T-helper 17 cell (primary cell): ENCODE data around the gene P3H3. TPM values are rescaled to one million over a fixed set of nuclear protein-coding genes. Genes with fewer than 3 reads are reported as not detected.

Experiments
- ATAC-seq: fragments of 150-1000 bp; cut with Tn5 transposase; 2 replicates; pipeline ENCODE4 v1.10.0; 2021; ENCODE audit warnings: mild to moderate bottlenecking, moderate library complexity
- DNase-seq, 3 donors: peaks; one replicate each; pipeline versions ENCODE4 v3.0.0 to v3.0.0-alpha.2; 2020 to 2021
- H3K9me3 ChIP-seq: one replicate; pipeline ENCODE4 v1.7.0; 2013; ENCODE audit warnings: low read length, mild to moderate bottlenecking; ENCODE audit not compliant: control insufficient read depth, poor library complexity, severe bottlenecking
- H3K27ac Mint-ChIP-seq: one replicate; pipeline ENCODE4 v1.8.0; 2022; ENCODE audit warnings: mild to moderate bottlenecking, moderate library complexity, mixed read lengths
- H3K27me3 Mint-ChIP-seq: one replicate; pipeline ENCODE4 v1.8.0; 2022; ENCODE audit warnings: mixed read lengths
- H3K36me3 Mint-ChIP-seq: one replicate; pipeline ENCODE4 v1.8.0; 2022; ENCODE audit warnings: low read depth, mixed read lengths
- H3K4me1 Mint-ChIP-seq: one replicate; pipeline ENCODE4 v1.8.0; 2022; ENCODE audit warnings: mild to moderate bottlenecking, mixed read lengths
- H3K4me3 Mint-ChIP-seq: one replicate; pipeline ENCODE4 v1.8.0; 2022; ENCODE audit warnings: mild to moderate bottlenecking, moderate library complexity, mixed read lengths
- total RNA-seq, 4 donors: library from RNA in 2 of 4; stranded (reverse) in 2 of 4; gene quantifications; one replicate each; pipeline ENCODE4 v1.2.3 and lab custom pipeline; 2022 to 2026

Gene P3H3
- total RNA-seq, 2 donors from 2014 or later = 0.97 to 1.3 TPM

GRCh38 chr12:6826125-6826733 is 2.0 kb upstream of the P3H3 start:
- no peaks in the 10 kb centered on the region for H3K9me3 ChIP-seq
- peaks cover 27% of the 10 kb centered on the region for H3K4me1 Mint-ChIP-seq
- no peak overlapping the region for H3K27ac Mint-ChIP-seq
- H3K36me3 Mint-ChIP-seq = peaks cover 7% of the 10 kb centered on the region
- H3K27me3 Mint-ChIP-seq = peaks cover 44% of the 10 kb centered on the region
- DNase-seq = no peak
- H3K4me3 Mint-ChIP-seq = no peak overlapping the region
- no peak for ATAC-seq

DNA sequence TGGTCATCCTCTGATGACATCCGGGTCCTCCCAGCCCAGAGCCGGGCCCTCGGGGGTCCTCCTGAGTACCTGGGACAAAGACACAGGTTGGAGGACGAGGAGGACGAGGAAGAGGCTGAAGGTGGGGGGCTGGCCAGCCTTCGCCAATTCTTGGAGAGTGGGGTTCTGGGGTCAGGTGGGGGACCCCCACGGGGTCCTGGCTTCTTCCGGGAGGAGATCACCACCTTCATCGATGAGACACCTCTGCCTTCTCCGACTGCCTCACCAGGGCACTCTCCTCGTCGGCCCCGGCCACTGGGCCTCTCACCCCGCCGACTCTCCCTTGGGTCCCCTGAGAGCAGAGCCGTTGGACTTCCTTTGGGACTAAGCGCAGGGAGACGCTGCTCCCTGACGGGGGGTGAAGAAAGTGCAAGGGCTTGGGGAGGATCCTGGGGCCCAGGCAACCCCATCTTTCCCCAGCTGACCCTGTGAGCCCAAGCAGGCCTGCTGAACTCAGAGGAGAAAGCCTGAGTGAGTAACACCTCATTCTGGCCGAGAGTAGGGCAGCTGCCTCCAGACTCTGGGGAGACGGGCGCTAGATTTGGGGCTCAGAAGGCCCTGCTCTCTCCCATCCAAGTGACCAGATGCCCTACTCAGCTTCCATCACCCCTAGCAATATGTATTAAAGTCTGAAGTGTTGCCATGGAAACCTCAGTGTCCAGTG is 1.3 kb upstream of the P3H3 start:
- no peak for ATAC-seq
- H3K27ac Mint-ChIP-seq = no peak overlapping the region
- peaks cover 50% of the 10 kb centered on the region for H3K27me3 Mint-ChIP-seq

DNA sequence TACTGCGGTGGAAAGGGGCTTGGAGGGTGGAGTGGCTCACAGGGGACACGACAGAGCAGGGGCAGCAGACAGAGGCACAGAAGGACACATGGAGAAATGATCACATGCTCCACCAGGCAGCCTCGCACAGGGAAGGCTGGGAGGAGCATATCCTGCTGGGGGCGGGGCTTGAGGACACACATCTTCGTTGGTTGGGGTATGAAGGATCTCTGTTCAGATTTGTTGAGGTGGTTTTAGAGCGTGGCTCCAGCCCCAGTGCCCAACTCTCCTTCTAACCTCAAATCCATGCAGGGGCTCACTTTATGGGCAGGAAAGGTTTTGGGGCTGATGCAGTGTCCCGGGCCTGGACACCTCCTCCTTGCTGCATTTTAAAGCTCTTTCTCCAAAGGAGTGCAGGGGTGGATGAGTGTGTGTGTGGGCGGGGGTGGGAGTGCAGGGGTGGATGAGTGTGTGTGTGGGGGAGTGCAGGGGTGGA is 733 bp upstream of the P3H3 start:
- DNase-seq (no peak), ATAC-seq (no peak)
- no peaks in the 10 kb centered on the region for H3K9me3 ChIP-seq
- Mint-ChIP-seq H3K4me3 (peak overlapping the region; percentile 70), H3K27me3 (peaks cover 51% of the 10 kb centered on the region), H3K27ac (no peak overlapping the region), H3K4me1 (peaks cover 22% of the 10 kb centered on the region), H3K36me3 (peaks cover 7% of the 10 kb centered on the region)

More for the DNA sequence above, 1.3 kb upstream of the P3H3 start:
- Mint-ChIP-seq H3K4me3 (peak overlapping the region; percentile 70), H3K4me1 (peaks cover 24% of the 10 kb centered on the region), H3K36me3 (peaks cover 7% of the 10 kb centered on the region)
- DNase-seq = no peak
- no peaks in the 10 kb centered on the region for H3K9me3 ChIP-seq

DNA sequence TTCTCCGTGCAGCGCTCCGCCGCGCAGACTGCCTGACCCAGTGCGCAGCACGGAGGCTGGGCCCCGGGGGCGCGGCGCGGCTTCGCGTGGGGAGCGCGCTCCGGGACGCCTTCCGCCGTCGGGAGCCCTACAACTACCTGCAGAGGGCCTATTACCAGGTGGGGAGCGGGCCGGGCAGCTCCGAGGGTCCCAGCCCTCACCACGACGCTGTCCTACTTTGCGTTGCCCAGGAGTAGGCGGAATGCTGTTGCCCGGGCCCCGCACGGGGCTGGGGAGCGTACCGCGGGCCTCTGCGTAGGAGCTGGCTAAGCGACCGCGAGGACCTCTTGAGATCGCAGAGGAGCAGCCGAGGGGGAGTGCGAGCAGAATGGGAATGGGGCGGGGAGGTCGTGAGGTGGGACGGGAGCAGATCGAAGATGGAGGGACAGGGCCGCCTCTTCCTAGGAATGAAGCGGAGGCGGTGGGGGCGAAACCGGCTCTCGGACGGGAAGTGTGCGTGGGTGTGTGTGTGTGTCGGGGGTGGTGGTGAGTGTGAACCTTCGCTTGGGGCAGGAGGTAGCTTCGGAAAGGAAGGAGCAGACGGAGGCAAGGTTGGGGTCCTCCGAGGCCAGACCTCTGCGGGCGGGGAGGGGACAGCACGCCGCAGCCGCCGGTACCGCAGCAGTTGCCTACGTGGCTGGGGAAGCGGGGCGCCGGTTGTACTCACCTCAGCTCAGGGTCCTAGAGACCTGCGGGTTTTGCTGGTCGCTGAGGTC is 751 bp downstream of the P3H3 start:
- ATAC-seq (peak; percentile 66), DNase-seq (peak in 1 of 3 donors; percentile 33)
- peak overlapping the region; percentile 92 for H3K27ac Mint-ChIP-seq

DNA sequence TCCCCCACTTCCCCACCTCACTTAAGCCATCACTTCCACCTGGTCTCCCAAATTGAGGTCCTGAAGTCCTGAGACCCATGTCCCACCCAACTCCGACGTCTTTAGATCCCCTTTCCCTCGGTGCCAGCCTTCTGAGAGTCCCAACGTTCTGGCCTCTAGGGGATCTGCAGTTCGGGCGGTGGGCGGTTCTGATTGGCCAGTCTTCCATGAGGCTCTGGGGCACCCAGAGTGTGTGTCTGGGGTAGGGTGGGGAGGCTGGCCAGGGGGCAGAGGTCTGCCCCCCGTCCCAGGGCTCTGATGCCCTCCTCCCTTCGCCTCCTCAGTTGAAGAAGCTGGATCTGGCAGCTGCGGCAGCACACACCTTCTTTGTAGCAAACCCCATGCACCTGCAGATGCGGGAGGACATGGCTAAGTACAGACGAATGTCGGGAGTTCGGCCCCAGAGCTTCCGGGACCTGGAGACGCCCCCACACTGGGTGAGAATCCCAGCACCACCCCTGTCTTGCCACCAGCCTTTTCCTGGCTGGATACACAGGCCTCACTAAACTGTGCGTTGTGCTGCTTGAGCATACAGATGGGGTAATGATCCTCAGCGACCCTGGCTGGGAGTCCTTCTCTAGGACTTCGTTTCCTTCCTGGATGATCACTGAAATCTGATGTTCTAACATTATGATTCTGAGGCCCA is 1.5 kb downstream of the P3H3 start:
- no peak for ATAC-seq
- H3K9me3 ChIP-seq = no peaks in the 10 kb centered on the region
- peaks cover 49% of the 10 kb centered on the region for H3K27me3 Mint-ChIP-seq
- DNase-seq = no peak
- peak overlapping the region; percentile 95 for H3K4me3 Mint-ChIP-seq
- peak overlapping the region; percentile 92 for H3K27ac Mint-ChIP-seq
- H3K36me3 Mint-ChIP-seq = peaks cover 6% of the 10 kb centered on the region
- peaks cover 21% of the 10 kb centered on the region for H3K4me1 Mint-ChIP-seq

More for the DNA sequence above, 751 bp downstream of the P3H3 start:
- H3K9me3 ChIP-seq = no peaks in the 10 kb centered on the region
- Mint-ChIP-seq H3K4me3 (peak overlapping the region; percentile 95), H3K4me1 (peaks cover 22% of the 10 kb centered on the region), H3K36me3 (peaks cover 7% of the 10 kb centered on the region), H3K27me3 (peaks cover 51% of the 10 kb centered on the region)

DNA sequence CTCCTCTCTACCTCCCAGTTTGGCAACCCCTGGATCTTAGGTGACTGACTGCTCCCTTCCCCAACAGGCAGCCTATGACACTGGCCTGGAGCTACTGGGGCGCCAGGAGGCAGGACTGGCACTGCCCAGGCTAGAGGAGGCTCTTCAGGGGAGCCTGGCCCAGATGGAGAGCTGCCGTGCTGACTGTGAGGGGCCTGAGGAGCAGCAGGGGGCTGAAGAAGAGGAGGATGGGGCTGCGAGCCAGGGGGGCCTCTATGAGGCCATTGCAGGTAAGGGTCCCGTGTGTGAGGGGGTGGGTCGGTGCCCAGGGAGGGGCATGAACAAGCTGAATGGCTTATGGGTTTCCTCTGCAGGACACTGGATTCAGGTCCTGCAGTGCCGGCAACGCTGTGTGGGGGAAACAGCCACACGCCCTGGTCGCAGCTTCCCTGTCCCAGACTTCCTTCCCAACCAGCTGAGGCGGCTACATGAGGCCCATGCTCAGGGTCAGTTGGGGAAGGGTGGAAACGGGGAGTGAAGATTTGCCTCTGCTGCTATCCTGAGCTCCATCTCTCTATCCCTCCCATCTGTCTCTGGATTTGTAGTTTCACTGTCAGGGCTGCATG is 2.2 kb downstream of the P3H3 start:
- H3K4me1 Mint-ChIP-seq = peaks cover 22% of the 10 kb centered on the region
- H3K36me3 Mint-ChIP-seq = peaks cover 3% of the 10 kb centered on the region
- H3K27me3 Mint-ChIP-seq = peaks cover 41% of the 10 kb centered on the region
- peak overlapping the region; percentile 36 for H3K4me3 Mint-ChIP-seq
- no peak for ATAC-seq
- no peak overlapping the region for H3K27ac Mint-ChIP-seq
- H3K9me3 ChIP-seq = no peaks in the 10 kb centered on the region
- no peak for DNase-seq

- ATAC-seq (no peak), DNase-seq (no peak)
- Mint-ChIP-seq H3K27ac (no peak overlapping the region), H3K36me3 (peaks cover 3% of the 10 kb centered on the region), H3K4me1 (peaks cover 21% of the 10 kb centered on the region), H3K4me3 (peak overlapping the region; percentile 36), H3K27me3 (peaks cover 36% of the 10 kb centered on the region)
- H3K9me3 ChIP-seq = no peaks in the 10 kb centered on the region
Observed at GRCh38 chr12:6830999-6831398, 2.8 kb downstream of the P3H3 start.

- ATAC-seq = no peak
- Mint-ChIP-seq H3K27me3 (peaks cover 31% of the 10 kb centered on the region), H3K36me3 (peaks cover 3% of the 10 kb centered on the region), H3K4me1 (peaks cover 22% of the 10 kb centered on the region), H3K27ac (no peak overlapping the region), H3K4me3 (no peak overlapping the region)
- no peak for DNase-seq
- no peaks in the 10 kb centered on the region for H3K9me3 ChIP-seq
Observed at GRCh38 chr12:6831450-6831995, 3.3 kb downstream of the P3H3 start.

- H3K36me3 Mint-ChIP-seq = peaks cover 3% of the 10 kb centered on the region
- ATAC-seq (no peak), DNase-seq (no peak)
- H3K27ac Mint-ChIP-seq = no peak overlapping the region
- H3K4me3 Mint-ChIP-seq = no peak overlapping the region
- H3K4me1 Mint-ChIP-seq = peaks cover 23% of the 10 kb centered on the region
- H3K9me3 ChIP-seq = no peaks in the 10 kb centered on the region
- peaks cover 25% of the 10 kb centered on the region for H3K27me3 Mint-ChIP-seq
Observed at GRCh38 chr12:6832125-6832524, 3.9 kb downstream of the P3H3 start.

- ATAC-seq (no peak), DNase-seq (no peak)
- peak overlapping the region; percentile 45 for H3K27ac Mint-ChIP-seq
- no peaks in the 10 kb centered on the region for H3K36me3 Mint-ChIP-seq
- H3K9me3 ChIP-seq = no peaks in the 10 kb centered on the region
- H3K4me3 Mint-ChIP-seq = no peak overlapping the region
- H3K4me1 Mint-ChIP-seq = peaks cover 16% of the 10 kb centered on the region
- peaks cover 20% of the 10 kb centered on the region for H3K27me3 Mint-ChIP-seq
Observed at GRCh38 chr12:6833189-6833890, 5.1 kb downstream of the P3H3 start.

DNA sequence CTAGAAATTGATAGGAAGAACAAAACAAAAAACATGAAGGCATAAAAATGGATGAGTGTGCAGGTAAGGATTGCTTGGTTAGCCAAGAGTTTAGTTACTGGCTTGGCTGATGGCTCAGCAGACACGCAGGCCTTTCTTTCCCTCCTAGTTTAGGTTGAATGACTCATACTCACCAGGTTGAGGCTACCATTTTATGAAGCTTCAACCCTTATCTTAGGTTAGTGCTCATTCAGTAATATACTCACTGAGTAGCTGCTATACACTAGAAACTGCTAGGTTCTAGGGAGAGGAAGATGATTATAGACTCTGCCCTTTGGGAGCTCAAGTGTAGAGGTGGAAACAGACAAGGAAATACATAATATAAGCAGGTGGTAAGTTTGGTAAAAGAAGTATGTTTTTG is 6.0 kb downstream of the P3H3 start:
- Mint-ChIP-seq H3K27me3 (peaks cover 16% of the 10 kb centered on the region), H3K36me3 (no peaks in the 10 kb centered on the region), H3K4me1 (peaks cover 12% of the 10 kb centered on the region), H3K4me3 (no peak overlapping the region), H3K27ac (peak overlapping the region; percentile 77)
- no peak for DNase-seq
- no peak for ATAC-seq
- no peaks in the 10 kb centered on the region for H3K9me3 ChIP-seq

GRCh38 chr12:6834873-6835272 is 6.7 kb downstream of the P3H3 start:
- no peak for ATAC-seq
- H3K4me3 Mint-ChIP-seq = no peak overlapping the region
- no peaks in the 10 kb centered on the region for H3K9me3 ChIP-seq
- H3K36me3 Mint-ChIP-seq = no peaks in the 10 kb centered on the region
- H3K27me3 Mint-ChIP-seq = peaks cover 14% of the 10 kb centered on the region
- H3K4me1 Mint-ChIP-seq = peaks cover 10% of the 10 kb centered on the region
- DNase-seq = no peak
- peak overlapping the region; percentile 77 for H3K27ac Mint-ChIP-seq
